ENCODE results near the gene MYH16.
A peak's percentile ranks its signal among the peaks of the same experiment; 100 is the strongest.
"Not testable (repeated sequence)": the region's sequence is repeated elsewhere in the genome, so short reads cannot be mapped to it uniquely, and the experiment has no call there.

MYH16 gene

GRCh38 chr7:99324559-99324958 is 51.9 kb downstream of the MYH16 start:
- no peak for TF ChIP-seq CTCF (IDR thresholded peaks at IDR 0.05; ENCODE audit: insufficient read depth, low read depth, low read length, missing control alignments)
- no peak for DNase-seq (ENCODE audit: low read depth)
- H3K4me3 ChIP-seq (ENCODE audit: low read length): peak overlapping the region; percentile 92

- H3K4me3 ChIP-seq (ENCODE audit: low read length): peak overlapping the region; percentile 92
- DNase-seq (ENCODE audit: low read depth): no peak
- no peak for TF ChIP-seq CTCF (IDR thresholded peaks at IDR 0.05; ENCODE audit: insufficient read depth, low read depth, low read length, missing control alignments)
These were observed 52.4 kb downstream of the MYH16 start for GRCh38 chr7:99325001-99325493.

GRCh38 chr7:99325592-99326407 is 53.2 kb downstream of the MYH16 start, which contains the start of gene ARPC1A:
ARPC1A (plus strand) TSS chr7:99325898; CDS start chr7:99333354, 7,456 bp downstream.
- no peak for TF ChIP-seq CTCF (IDR thresholded peaks at IDR 0.05; ENCODE audit: insufficient read depth, low read depth, low read length, missing control alignments)
- peak within 1 kb of the TSS; percentile 92 for H3K4me3 ChIP-seq (ENCODE audit: low read length)
- DNase-seq (ENCODE audit: low read depth): peak; percentile 93

GRCh38 chr7:99326408-99326782 is 53.8 kb downstream of the MYH16 start:
- TF ChIP-seq CTCF (IDR thresholded peaks at IDR 0.05; ENCODE audit: insufficient read depth, low read depth, low read length, missing control alignments): no peak
- no peak for DNase-seq (ENCODE audit: low read depth)
- H3K4me3 ChIP-seq (ENCODE audit: low read length): peak overlapping the region; percentile 92

GRCh38 chr7:99330314-99330961 is 57.8 kb downstream of the MYH16 start:
- not testable (repeated sequence) for H3K4me3 ChIP-seq (ENCODE audit: low read length)
- DNase-seq (ENCODE audit: low read depth): peak; percentile 94

- peak; percentile 47 for DNase-seq (ENCODE audit: low read depth)
- no peak for TF ChIP-seq CTCF (IDR thresholded peaks at IDR 0.05; ENCODE audit: insufficient read depth, low read depth, low read length, missing control alignments)
- no peak overlapping the region for H3K4me3 ChIP-seq (ENCODE audit: low read length)
These were observed 58.4 kb downstream of the MYH16 start for GRCh38 chr7:99331002-99331401.

GRCh38 chr7:99339595-99339994 is 67.0 kb downstream of the MYH16 start:
- H3K4me3 ChIP-seq (ENCODE audit: low read length): no peak overlapping the region
- DNase-seq (ENCODE audit: low read depth): no peak
- no peak for TF ChIP-seq CTCF (IDR thresholded peaks at IDR 0.05; ENCODE audit: insufficient read depth, low read depth, low read length, missing control alignments)

Measured in epithelial cell of esophagus (primary cell).